ENCODE data around the gene ELOVL6.

DNA sequence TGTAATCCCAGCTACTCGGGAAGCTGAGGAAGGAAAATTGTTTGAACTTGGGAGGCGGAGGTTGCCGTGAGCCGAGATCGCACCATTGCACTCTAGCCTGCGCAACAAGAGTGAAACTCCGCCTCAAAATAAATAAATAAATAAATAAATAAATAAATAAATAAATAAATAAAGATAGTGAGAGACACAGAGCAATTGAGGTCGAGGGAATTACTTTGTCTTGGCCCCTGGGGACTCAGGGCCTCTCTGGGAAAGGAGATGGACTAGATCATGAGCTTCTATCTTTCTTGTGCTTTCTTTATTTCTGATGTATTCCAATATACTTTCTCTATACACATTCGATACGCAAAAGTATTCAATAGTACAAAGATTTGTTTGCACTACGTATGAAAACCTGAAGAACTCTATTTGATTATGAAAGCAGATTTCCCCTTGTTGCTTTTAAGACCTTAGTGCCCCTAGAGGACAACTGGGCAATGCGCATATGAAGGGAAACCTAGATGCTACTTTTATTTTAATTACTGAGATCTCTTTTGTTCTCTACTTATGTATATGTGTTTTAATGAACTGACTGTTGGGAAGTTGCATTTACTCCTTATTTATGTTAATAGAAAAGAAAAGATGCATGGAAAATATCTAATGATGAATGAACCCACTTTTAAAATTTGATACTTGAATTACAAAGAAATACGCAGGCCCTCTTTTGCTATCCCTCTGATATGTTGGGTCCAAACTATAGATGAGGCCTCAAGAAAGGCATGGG, 12.8 kb upstream of the ELOVL6 start:
- TF ChIP-seq POLR2A (IDR thresholded peaks at IDR 0.05; ENCODE audit: low read depth, low read length): no peak
- TF ChIP-seq DPF2 (IDR thresholded peaks at IDR 0.05): no peak
- TF ChIP-seq, protein P1, sequence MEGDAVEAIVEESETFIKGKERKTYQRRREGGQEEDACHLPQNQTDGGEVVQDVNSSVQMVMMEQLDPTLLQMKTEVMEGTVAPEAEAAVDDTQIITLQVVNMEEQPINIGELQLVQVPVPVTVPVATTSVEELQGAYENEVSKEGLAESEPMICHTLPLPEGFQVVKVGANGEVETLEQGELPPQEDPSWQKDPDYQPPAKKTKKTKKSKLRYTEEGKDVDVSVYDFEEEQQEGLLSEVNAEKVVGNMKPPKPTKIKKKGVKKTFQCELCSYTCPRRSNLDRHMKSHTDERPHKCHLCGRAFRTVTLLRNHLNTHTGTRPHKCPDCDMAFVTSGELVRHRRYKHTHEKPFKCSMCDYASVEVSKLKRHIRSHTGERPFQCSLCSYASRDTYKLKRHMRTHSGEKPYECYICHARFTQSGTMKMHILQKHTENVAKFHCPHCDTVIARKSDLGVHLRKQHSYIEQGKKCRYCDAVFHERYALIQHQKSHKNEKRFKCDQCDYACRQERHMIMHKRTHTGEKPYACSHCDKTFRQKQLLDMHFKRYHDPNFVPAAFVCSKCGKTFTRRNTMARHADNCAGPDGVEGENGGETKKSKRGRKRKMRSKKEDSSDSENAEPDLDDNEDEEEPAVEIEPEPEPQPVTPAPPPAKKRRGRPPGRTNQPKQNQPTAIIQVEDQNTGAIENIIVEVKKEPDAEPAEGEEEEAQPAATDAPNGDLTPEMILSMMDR (IDR thresholded peaks at IDR 0.05 in 2 of 3, conservative IDR thresholded peaks at IDR 0.05 in 1 of 3; ENCODE audit: control insufficient read depth in 2 of 3, extremely low read depth in 1 of 3, insufficient read depth in 1 of 3, low read depth in 3 of 3, low read length in 3 of 3): peak; percentile 71 to 80 (median 75)
- TF ChIP-seq, protein P2, sequence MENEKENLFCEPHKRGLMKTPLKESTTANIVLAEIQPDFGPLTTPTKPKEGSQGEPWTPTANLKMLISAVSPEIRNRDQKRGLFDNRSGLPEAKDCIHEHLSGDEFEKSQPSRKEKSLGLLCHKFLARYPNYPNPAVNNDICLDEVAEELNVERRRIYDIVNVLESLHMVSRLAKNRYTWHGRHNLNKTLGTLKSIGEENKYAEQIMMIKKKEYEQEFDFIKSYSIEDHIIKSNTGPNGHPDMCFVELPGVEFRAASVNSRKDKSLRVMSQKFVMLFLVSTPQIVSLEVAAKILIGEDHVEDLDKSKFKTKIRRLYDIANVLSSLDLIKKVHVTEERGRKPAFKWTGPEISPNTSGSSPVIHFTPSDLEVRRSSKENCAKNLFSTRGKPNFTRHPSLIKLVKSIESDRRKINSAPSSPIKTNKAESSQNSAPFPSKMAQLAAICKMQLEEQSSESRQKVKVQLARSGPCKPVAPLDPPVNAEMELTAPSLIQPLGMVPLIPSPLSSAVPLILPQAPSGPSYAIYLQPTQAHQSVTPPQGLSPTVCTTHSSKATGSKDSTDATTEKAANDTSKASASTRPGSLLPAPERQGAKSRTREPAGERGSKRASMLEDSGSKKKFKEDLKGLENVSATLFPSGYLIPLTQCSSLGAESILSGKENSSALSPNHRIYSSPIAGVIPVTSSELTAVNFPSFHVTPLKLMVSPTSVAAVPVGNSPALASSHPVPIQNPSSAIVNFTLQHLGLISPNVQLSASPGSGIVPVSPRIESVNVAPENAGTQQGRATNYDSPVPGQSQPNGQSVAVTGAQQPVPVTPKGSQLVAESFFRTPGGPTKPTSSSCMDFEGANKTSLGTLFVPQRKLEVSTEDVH (IDR thresholded peaks at IDR 0.05; ENCODE audit: low read depth, partially characterized antibody): no peak
- TF ChIP-seq, protein P3, sequence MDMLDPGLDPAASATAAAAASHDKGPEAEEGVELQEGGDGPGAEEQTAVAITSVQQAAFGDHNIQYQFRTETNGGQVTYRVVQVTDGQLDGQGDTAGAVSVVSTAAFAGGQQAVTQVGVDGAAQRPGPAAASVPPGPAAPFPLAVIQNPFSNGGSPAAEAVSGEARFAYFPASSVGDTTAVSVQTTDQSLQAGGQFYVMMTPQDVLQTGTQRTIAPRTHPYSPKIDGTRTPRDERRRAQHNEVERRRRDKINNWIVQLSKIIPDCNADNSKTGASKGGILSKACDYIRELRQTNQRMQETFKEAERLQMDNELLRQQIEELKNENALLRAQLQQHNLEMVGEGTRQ (IDR thresholded peaks at IDR 0.05; ENCODE audit: borderline replicate concordance, low read depth, low read length): no peak
- TF ChIP-seq NFIC (IDR thresholded peaks at IDR 0.05; ENCODE audit: low read depth, low read length): no peak
- TF ChIP-seq, protein P4, sequence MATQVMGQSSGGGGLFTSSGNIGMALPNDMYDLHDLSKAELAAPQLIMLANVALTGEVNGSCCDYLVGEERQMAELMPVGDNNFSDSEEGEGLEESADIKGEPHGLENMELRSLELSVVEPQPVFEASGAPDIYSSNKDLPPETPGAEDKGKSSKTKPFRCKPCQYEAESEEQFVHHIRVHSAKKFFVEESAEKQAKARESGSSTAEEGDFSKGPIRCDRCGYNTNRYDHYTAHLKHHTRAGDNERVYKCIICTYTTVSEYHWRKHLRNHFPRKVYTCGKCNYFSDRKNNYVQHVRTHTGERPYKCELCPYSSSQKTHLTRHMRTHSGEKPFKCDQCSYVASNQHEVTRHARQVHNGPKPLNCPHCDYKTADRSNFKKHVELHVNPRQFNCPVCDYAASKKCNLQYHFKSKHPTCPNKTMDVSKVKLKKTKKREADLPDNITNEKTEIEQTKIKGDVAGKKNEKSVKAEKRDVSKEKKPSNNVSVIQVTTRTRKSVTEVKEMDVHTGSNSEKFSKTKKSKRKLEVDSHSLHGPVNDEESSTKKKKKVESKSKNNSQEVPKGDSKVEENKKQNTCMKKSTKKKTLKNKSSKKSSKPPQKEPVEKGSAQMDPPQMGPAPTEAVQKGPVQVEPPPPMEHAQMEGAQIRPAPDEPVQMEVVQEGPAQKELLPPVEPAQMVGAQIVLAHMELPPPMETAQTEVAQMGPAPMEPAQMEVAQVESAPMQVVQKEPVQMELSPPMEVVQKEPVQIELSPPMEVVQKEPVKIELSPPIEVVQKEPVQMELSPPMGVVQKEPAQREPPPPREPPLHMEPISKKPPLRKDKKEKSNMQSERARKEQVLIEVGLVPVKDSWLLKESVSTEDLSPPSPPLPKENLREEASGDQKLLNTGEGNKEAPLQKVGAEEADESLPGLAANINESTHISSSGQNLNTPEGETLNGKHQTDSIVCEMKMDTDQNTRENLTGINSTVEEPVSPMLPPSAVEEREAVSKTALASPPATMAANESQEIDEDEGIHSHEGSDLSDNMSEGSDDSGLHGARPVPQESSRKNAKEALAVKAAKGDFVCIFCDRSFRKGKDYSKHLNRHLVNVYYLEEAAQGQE (IDR thresholded peaks at IDR 0.05; ENCODE audit: low read depth, low read length): no peak
- no peak for TF ChIP-seq TAF1 (IDR thresholded peaks at IDR 0.05; ENCODE audit: borderline replicate concordance, low read depth, low read length)
- TF ChIP-seq YBX1 (IDR thresholded peaks at IDR 0.05): no peak
- no peak for TF ChIP-seq HDAC2 (IDR thresholded peaks at IDR 0.05)
- TF ChIP-seq, protein P5, sequence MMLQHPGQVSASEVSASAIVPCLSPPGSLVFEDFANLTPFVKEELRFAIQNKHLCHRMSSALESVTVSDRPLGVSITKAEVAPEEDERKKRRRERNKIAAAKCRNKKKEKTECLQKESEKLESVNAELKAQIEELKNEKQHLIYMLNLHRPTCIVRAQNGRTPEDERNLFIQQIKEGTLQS (IDR thresholded peaks at IDR 0.05; ENCODE audit: borderline replicate concordance, extremely low read depth, low read depth, low read length): no peak
